ENCODE results near the gene PFN1.
"Not testable (repeated sequence)": the region's sequence is repeated elsewhere in the genome, so short reads cannot be mapped to it uniquely, and the experiment has no call there.

PFN1 gene

DNA sequence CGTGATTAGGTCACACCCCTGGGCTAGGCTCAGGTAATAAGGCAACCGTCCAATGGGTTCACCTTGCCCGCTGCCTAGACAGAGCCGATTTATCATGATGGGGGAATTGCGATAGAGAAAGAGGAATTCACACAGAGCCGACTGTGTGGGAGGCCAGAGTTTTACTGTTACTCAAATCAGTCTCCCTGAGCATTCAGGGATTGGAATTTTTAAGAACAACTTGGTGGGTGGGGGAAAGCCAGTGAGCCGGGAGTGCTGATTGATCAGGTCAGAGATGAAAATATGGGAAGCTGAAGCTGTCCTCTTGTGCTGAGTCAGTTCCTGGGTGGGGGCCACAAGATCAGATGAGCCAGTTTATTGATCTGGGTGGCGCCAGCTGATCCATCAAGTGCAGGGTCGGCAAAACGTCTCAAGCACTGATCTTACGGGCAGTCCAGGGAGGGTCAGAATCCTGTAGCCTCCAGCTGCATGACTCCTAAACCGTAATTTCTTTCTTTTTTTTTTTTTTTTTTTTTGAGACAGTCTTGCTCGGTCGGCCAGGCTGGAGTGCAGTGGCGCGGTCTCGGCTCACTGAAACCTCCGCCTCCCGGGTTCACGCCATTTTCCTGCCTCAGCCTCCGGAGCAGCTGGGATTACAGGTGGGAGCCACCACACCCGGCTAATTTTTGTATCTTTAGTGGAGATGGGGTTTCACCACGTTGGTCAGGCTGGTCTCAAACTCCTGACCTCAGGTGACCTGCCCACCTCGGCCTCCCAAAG lies 21.6 kb downstream of the PFN1 start:
- in situ Hi-C loops (cut with HindIII; ENCODE audit: low sequenced_read_pairs): not testable (repeated sequence)

DNA sequence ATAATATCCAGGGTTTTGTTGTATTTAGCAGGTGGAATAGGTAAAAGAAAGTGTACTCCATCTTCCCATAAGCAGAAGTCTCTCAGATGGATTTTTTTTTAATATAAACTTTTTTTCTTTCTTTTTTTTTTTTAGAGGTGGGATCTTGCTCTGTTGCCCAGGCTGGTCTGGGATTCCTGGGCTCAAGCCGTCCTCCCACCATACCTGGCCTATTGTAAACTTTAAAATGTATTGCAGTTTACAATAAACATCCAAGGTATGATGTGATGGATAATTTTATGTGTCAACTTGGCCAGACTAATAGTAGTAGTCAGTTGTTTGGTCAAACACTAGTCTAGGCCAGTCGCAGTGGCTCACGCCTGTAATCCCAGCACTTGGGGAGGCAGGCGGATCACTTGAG lies 27.0 kb downstream of the PFN1 start:
- in situ Hi-C loops (cut with HindIII; ENCODE audit: low sequenced_read_pairs): no loop called here

- in situ Hi-C loops (cut with HindIII; ENCODE audit: low sequenced_read_pairs): no loop called here
These were observed 27.8 kb downstream of the PFN1 start for GRCh38 chr17:4920351-4921048.

DNA sequence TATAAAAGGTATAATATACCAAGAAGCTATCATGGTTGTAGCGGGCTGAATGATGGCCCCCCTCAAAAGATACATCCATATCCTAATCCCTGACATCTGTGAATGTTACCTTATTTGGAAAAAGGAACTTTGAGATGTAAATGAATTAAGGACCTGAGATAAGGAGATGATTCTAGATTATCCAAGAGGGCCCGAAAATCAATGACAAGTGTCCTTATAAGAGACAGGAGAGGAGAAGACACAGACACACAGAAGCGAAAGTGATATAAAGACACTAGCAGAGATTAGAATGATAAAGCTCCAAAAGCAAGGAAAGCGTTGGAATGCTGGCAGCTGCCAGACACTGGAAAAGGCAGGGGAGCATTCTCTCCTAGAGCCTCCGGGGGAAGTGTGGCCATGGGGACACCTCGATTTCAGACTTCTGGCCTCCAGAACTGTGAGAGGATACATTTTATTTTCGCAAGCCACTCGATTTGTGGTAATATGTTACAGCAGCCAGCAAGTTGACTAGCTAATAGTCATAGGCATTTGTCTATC lies 28.8 kb downstream of the PFN1 start:
- in situ Hi-C loops (cut with HindIII; ENCODE audit: low sequenced_read_pairs): no loop called here

GRCh38 chr17:4914551-4914950 lies 33.8 kb downstream of the PFN1 start:
- in situ Hi-C loops (cut with HindIII; ENCODE audit: low sequenced_read_pairs): not testable (repeated sequence)

GRCh38 chr17:4913994-4914393 lies 34.3 kb downstream of the PFN1 start:
- in situ Hi-C loops (cut with HindIII; ENCODE audit: low sequenced_read_pairs): no loop called here

GRCh38 chr17:4908711-4909496 lies 39.4 kb downstream of the PFN1 start:
- in situ Hi-C loops (cut with HindIII; ENCODE audit: low sequenced_read_pairs): no loop called here

DNA sequence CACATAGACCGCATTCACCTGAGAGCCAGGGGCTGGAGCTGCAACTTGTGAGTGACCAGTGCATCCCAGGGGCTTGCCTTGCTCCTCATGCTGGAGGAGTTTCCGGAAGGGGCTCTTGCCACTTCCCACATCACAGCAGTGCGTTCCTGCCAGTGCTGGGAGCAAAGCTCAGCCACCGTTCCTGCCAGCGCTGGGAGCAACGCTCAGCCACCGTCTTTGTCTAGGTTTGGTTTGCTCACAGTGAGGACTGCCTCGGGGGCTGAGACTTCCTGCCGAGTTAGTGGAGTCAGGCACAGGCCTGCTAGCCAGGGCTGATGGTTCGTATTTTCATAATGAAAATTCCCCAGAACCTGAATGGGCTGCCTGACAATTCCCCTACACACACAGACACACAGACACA lies 40.0 kb downstream of the PFN1 start:
- in situ Hi-C loops (cut with HindIII; ENCODE audit: low sequenced_read_pairs): no loop called here

- in situ Hi-C loops (cut with HindIII; ENCODE audit: low sequenced_read_pairs): not testable (repeated sequence)
These were observed 41.7 kb downstream of the PFN1 start for GRCh38 chr17:4906642-4907041.

DNA sequence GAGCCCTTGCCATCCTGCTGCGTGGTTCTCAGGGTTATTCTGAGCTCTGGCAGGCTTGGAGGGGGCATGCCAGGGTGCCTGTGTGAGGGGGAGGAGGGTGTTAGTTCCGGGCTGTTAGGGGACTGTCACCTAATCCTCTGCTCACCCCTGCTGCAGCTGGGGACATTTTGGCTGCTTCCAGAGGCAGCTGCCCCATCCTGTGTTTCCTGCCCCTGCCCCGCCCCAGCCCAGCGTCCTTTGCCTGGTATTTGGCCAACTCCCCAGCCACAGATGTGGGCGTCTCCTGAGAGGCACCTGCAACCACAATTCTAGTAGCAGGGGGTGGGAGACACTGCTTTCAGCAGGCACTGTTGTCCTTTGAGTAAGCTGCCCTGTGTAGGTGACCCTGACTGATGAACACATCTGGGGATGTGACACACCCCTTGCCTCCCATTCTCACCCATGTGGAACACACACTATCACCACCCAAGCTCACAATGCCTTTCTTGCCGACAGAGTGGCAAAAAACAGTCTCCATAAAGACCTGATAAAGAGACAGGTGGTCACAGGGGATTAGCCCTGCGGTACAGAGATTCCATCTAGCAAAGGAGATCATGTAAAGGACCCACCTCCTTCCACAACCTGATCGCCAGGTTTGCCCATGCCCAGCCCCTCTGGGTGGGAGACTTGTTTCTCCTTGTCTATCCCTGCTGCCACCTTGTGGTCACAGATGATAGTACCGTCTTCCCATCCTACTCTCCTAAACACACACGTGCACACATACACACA lies 45.1 kb downstream of the PFN1 start, which contains the start of gene CHRNE:
Gene CHRNE (minus strand): TSS at position 48 of the 768 bp plus-strand sequence. CDS start 35 bp downstream, at position 13.
- in situ Hi-C loops (cut with HindIII; ENCODE audit: low sequenced_read_pairs): no loop called here

DNA sequence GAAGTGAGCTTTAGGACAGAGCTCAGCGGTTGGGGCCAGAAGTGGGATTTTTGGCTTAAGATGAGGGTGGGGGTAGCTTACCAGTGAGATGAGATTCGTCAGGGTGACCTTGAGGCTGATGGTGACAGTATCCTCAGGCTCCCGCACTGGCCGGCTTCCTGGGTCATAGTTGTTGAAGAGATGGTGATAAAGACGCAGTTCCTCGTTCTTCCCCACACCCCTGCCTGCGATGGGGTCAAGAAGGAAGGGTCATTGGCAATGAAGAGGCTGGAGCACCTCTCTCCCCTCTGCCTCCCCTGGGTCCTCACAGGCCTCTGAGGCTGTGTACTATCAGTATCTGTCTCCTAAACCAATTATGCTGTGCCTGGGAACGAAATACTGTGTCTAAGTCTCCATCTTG lies 45.8 kb downstream of the PFN1 start:
- in situ Hi-C loops (cut with HindIII; ENCODE audit: low sequenced_read_pairs): no loop called here

DNA sequence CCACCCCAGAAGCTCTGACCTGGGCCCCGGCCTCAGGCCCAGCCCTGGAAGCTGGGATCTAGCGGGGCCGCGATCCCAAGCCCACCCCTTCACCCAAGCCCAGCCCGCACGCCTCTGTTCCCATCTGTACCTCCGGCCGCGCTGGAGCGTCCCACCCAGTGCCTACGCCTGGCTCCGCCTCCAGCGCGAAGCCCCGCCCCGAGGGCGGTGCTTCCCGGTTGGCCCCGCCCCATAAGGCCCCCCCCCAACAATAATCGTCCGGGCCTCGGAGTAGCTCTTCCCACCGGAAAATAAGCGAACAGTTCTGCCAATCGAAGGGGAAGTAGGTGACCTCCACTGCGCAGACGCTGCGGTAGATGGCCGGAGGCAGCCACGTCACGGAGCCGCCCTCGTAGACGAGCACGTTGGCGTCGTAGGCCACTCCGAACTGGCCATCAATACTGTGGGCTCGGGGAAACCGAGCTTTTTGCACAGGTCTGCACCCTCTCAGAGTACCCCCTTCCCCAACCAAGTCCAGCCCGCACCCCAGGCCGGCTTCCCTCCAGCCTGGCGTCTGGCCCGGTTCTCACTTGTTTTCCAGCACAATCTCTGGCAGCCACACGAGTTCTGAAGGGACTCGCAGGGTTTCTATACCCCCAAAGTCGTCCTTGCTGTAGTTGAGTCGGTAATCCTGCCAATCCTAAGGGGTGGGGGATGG lies 46.5 kb downstream of the PFN1 start:
- in situ Hi-C loops (cut with HindIII; ENCODE audit: low sequenced_read_pairs): no loop called here

DNA sequence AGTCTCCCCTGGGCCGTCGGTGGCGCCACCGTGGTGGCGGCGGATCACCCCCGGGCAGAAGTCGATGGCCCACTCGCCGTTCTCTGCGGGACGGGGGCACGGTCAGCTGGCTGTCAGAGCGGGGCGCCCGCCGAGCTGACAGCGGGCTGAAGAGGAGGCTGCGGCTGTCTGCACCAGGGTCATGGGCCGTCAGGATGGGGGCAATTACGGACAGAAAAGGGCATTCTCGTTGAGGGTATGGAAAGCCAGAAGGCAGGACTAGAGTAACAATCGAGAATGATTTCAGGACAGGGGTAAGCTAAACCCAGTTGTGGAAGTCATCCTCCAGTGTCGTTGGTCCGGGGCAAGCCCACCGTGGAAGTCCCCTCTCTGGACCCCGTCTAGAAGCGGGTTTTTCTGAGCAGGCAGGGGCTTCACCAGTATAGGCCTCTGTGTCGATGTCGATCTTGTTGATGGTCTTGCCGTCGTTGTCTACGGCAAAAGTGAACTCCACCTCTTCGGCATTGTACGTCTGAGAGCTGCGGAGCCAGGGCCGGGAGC lies 47.2 kb downstream of the PFN1 start:
- in situ Hi-C loops (cut with HindIII; ENCODE audit: low sequenced_read_pairs): no loop called here

DNA sequence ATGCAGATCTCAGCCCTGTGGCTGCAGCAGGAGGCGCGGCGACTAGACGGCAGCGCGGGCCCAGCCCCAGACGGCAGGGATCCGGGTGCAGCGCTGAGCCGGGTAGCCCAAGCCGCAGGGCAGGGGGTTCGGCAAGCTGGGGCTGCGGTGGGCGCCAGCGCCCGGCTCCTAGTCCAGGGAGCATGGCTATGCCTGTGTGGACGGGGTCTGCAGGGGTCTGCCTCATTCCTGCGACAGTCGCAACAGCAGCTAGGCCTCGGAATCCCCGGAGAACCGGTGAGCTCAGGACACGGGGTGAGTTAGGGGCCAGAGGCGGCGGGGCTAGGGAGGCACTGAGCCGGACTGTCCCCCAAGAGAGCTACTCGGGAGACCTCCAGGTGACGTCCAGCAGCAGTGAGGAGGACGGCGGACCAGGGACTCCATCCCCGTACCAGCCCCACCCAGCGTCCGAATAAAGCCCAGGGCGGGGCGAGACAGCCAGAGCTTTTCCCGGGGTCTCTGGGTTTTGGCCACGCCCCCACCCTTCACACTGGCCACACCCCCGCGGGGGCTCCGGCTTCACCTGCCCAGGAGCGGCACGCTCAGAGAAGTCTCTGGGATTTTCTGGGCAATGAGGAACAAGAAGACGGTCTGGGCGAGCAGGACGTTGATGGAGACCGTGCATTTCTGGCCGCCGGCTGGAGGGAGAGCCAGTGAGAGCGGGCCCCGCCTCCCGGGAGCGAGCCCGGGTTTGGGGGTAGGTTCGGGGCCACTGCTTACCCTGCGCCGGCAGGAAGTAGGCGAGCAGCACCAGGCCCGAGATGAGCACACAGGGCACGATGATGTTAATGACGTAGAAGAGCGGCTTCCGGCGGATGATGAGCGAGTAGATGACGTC lies 47.9 kb downstream of the PFN1 start:
- in situ Hi-C loops (cut with HindIII; ENCODE audit: low sequenced_read_pairs): no loop called here

DNA sequence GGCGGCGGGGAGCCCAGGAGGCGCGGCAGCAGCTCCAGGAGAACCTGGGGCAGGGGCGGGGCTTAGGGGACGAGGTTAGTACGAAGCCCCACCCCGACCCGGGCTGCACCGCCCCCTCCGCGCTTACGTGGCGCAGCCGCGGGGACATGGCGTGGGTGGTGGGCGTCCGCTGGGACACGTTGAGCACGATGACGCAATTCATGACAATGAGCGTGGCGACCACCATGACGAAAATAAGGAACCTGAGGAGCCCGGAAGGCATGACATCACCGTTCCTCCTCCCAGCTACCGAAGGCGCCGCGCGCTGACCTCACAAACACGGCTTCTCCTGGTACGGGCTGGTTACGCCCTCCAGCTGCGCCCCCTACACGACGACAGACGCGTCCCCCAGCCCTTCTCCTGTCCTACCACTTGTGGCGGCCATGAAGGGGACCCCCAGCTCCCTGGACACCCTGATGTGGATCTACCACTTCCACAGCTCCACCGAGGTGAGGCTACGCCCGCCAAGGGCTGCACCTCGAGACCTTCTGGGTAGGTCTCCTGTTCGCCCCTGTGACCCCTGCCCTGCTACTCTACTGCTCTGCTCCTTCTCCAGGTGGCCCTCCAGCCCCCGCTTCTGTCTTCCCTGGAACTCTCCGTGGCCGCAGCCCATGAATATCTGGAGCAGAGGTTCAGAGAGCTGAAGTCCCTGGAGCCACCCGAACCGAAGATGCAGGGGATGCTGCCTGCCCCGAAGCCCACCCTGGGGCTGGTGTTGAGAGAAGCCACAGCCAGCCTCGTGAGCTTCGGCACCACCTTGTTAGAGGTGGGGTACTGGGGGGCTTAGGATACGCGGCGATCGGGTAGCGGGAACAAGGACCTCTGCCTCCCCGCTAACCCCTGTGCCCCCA lies 48.7 kb downstream of the PFN1 start, which contains the start of gene C17orf107:
Gene C17orf107 (plus strand): TSS at position 196 of the 890 bp plus-strand sequence. CDS start 227 bp downstream, at position 423.
- in situ Hi-C loops (cut with HindIII; ENCODE audit: low sequenced_read_pairs): no loop called here

DNA sequence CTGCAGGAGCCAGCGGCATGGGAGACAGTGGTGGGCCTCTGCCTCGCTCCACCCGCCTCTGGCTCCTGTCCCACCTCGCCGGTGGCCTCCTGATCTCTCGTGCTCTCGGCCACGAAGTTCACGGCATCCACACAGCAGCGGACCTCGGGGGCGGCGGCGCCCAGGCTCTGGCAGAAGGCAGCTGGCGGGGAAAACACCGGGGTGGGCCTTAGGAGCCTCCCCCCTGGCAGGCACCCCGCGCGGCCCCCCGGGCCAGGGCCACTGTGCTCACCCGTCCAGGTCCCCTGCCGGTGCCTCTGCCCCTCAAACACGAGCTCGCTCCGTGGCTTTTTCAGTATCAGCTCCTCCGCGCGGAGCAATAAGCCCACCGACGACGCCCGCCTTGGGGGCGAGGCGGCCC lies 49.4 kb downstream of the PFN1 start:
- in situ Hi-C loops (cut with HindIII; ENCODE audit: low sequenced_read_pairs): no loop called here

DNA sequence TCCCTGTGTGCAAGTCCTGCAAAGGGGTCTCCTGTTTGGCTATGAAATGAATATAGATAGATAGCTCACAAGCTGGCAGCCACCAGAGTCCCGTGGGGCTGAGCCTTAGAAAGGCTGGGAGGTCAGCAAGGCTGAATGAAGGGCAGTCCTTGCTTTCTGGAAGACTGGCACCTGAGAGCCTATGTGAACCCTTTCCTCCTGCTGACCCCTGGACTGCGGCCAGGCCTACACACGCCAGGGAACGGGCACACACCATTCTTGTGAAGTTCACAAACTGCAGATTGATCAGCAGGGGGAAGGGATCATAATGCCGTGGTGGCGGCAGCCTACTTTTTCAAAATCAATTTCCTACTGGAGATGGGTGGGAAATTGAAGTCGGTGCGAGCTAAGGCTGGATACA lies 50.0 kb downstream of the PFN1 start:
- in situ Hi-C loops (cut with HindIII; ENCODE audit: low sequenced_read_pairs): no loop called here

- in situ Hi-C loops (cut with HindIII; ENCODE audit: low sequenced_read_pairs): no loop called here
These were observed 50.5 kb downstream of the PFN1 start for GRCh38 chr17:4897785-4898184.

Measured in DLD1 (cell line).